ENCODE measurements around the gene TRPV5. TPM values are rescaled to one million over a fixed set of nuclear protein-coding genes. Genes with fewer than 3 reads are reported as not detected.

The TRPV5 gene
- total RNA-seq, 1 donor from 2014 or later, result not detected

- Histone ChIP-seq H3K27ac (ENCODE audit: low read depth, low read length) (no peak overlapping the region), H3K36me3 (ENCODE audit: control insufficient read depth in 3 of 3, insufficient read depth in 3 of 3, low read length in 3 of 3) (no peaks in the 10 kb centered on the region)
These were observed 8.0 kb upstream of the TRPV5 start for GRCh38 chr7:142941541-142941940.

DNA sequence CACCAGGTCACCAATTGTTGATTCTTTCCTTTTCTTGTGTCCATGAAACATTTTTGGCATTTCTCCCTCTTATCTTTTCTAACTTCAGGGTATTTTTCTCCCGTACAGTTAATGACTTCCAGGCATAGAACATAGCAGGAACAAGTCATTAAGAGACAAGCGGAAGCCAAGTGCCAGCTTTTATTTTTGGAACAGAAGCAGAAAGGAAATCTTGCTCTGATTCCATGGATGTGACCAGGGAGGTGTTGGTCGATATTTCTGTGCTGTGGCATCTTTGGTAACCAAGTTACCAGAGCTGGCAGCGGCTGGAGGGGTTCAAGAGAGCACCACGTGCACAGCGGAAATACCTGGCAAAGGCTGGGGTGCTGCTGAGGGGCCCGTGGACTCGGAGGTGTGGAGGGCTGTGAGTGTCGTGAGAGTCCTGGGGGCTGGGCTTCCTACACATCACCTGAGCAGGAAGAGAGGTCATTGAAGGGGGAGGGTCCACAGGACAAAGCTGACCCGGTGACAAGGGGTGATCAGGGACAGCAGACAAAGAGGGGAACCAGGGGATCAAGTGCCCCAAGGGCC is 7.5 kb upstream of the TRPV5 start:
- Histone ChIP-seq H3K36me3 (ENCODE audit: control insufficient read depth in 3 of 3, insufficient read depth in 3 of 3, low read length in 3 of 3) (no peaks in the 10 kb centered on the region), H3K9me3 (ENCODE audit: control insufficient read depth in 3 of 3, low read length in 3 of 3) (peaks cover 0 to 3% (median 0%) of the 10 kb centered on the region in 3 donors), H3K4me3 (ENCODE audit: low read length in 3 of 3) (no peak overlapping the region), H3K27me3 (ENCODE audit: control insufficient read depth in 3 of 3, insufficient read depth in 3 of 3, low read length in 3 of 3) (no peaks in the 10 kb centered on the region), H3K4me1 (ENCODE audit: control insufficient read depth in 3 of 3, insufficient read depth in 3 of 3, low read length in 3 of 3) (no peaks in the 10 kb centered on the region), H3K9ac (ENCODE audit: low read depth in 1 of 3, low read length in 3 of 3) (no peak overlapping the region), H3K27ac (ENCODE audit: low read depth, low read length) (no peak overlapping the region)

More at GRCh38 chr7:142941541-142941940, 8.0 kb upstream of the TRPV5 start:
- H3K9ac ChIP-seq (ENCODE audit: low read depth in 1 of 3, low read length in 3 of 3), result no peak overlapping the region
- H3K4me3 ChIP-seq (ENCODE audit: low read length in 3 of 3), result no peak overlapping the region
- no peaks in the 10 kb centered on the region for H3K27me3 ChIP-seq (ENCODE audit: control insufficient read depth in 3 of 3, insufficient read depth in 3 of 3, low read length in 3 of 3)
- H3K4me1 ChIP-seq (ENCODE audit: control insufficient read depth in 3 of 3, insufficient read depth in 3 of 3, low read length in 3 of 3), result no peaks in the 10 kb centered on the region
- peaks cover 0 to 3% (median 0%) of the 10 kb centered on the region in 3 donors for H3K9me3 ChIP-seq (ENCODE audit: control insufficient read depth in 3 of 3, low read length in 3 of 3)

GRCh38 chr7:142939226-142939910 is 5.8 kb upstream of the TRPV5 start, which contains the start of gene LLCFC1:
LLCFC1 (plus strand) TSS chr7:142939484; CDS start chr7:142939622, 138 bp downstream.
- peaks cover 0 to 3% (median 0%) of the 10 kb centered on the region in 3 donors for H3K9me3 ChIP-seq (ENCODE audit: control insufficient read depth in 3 of 3, low read length in 3 of 3)
- no peak within 1 kb of the TSS for H3K4me3 ChIP-seq (ENCODE audit: low read length in 3 of 3)
- H3K9ac ChIP-seq (ENCODE audit: low read depth in 1 of 3, low read length in 3 of 3), result no peak within 1 kb of the TSS
- no peaks in the 10 kb centered on the region for H3K27me3 ChIP-seq (ENCODE audit: control insufficient read depth in 3 of 3, insufficient read depth in 3 of 3, low read length in 3 of 3)
- H3K36me3 ChIP-seq (ENCODE audit: control insufficient read depth in 3 of 3, insufficient read depth in 3 of 3, low read length in 3 of 3), result no peaks in the 10 kb centered on the region
- H3K4me1 ChIP-seq (ENCODE audit: control insufficient read depth in 3 of 3, insufficient read depth in 3 of 3, low read length in 3 of 3), result no peaks in the 10 kb centered on the region
- no peak within 1 kb of the TSS for H3K27ac ChIP-seq (ENCODE audit: low read depth, low read length)

DNA sequence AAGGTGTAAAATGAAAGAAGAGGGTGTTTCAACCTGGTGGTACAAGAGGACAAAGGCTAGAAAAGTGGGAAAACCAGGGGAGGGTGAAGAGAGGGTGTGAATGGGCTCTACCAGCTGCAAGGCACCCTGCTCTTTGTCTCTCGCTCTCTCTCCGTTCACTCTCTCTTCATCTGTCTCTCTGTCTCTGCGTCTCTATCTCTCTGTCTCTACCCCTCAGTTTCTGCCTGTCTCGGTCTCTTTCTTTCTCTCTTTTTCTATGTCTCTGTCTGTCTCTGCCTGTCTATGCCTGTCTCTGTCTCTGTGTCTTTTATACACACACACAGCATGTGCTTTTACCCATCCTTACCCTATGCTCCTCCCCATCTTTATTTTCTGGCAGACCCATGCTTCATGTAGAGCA is 5.1 kb upstream of the TRPV5 start:
- H3K36me3 ChIP-seq (ENCODE audit: control insufficient read depth in 3 of 3, insufficient read depth in 3 of 3, low read length in 3 of 3), result no peaks in the 10 kb centered on the region
- no peak overlapping the region for H3K9ac ChIP-seq (ENCODE audit: low read depth in 1 of 3, low read length in 3 of 3)
- peaks cover 0 to 5% (median 4%) of the 10 kb centered on the region in 3 donors for H3K27me3 ChIP-seq (ENCODE audit: control insufficient read depth in 3 of 3, insufficient read depth in 3 of 3, low read length in 3 of 3)
- H3K4me3 ChIP-seq (ENCODE audit: low read length in 3 of 3), result no peak overlapping the region
- H3K4me1 ChIP-seq (ENCODE audit: control insufficient read depth in 3 of 3, insufficient read depth in 3 of 3, low read length in 3 of 3), result no peaks in the 10 kb centered on the region
- H3K9me3 ChIP-seq (ENCODE audit: control insufficient read depth in 3 of 3, low read length in 3 of 3), result peaks cover 0 to 3% (median 0%) of the 10 kb centered on the region in 3 donors
- no peak overlapping the region for H3K27ac ChIP-seq (ENCODE audit: low read depth, low read length)

GRCh38 chr7:142935941-142936565 is 2.5 kb upstream of the TRPV5 start:
- Histone ChIP-seq H3K9ac (ENCODE audit: low read depth in 1 of 3, low read length in 3 of 3) (no peak overlapping the region), H3K27me3 (ENCODE audit: control insufficient read depth in 3 of 3, insufficient read depth in 3 of 3, low read length in 3 of 3) (peaks cover 0 to 9% (median 4%) of the 10 kb centered on the region in 3 donors), H3K36me3 (ENCODE audit: control insufficient read depth in 3 of 3, insufficient read depth in 3 of 3, low read length in 3 of 3) (no peaks in the 10 kb centered on the region), H3K9me3 (ENCODE audit: control insufficient read depth in 3 of 3, low read length in 3 of 3) (no peaks in the 10 kb centered on the region), H3K4me1 (ENCODE audit: control insufficient read depth in 3 of 3, insufficient read depth in 3 of 3, low read length in 3 of 3) (no peaks in the 10 kb centered on the region), H3K4me3 (ENCODE audit: low read length in 3 of 3) (no peak overlapping the region), H3K27ac (ENCODE audit: low read depth, low read length) (no peak overlapping the region)

GRCh38 chr7:142934056-142934455 is 510 bp upstream of the TRPV5 start:
- Histone ChIP-seq H3K9ac (ENCODE audit: low read depth in 1 of 3, low read length in 3 of 3) (no peak overlapping the region), H3K27me3 (ENCODE audit: control insufficient read depth in 3 of 3, insufficient read depth in 3 of 3, low read length in 3 of 3) (peaks cover 0 to 9% (median 4%) of the 10 kb centered on the region in 3 donors), H3K36me3 (ENCODE audit: control insufficient read depth in 3 of 3, insufficient read depth in 3 of 3, low read length in 3 of 3) (no peaks in the 10 kb centered on the region), H3K4me3 (ENCODE audit: low read length in 3 of 3) (no peak overlapping the region), H3K4me1 (ENCODE audit: control insufficient read depth in 3 of 3, insufficient read depth in 3 of 3, low read length in 3 of 3) (no peaks in the 10 kb centered on the region), H3K9me3 (ENCODE audit: control insufficient read depth in 3 of 3, low read length in 3 of 3) (no peaks in the 10 kb centered on the region), H3K27ac (ENCODE audit: low read depth, low read length) (no peak overlapping the region)

DNA sequence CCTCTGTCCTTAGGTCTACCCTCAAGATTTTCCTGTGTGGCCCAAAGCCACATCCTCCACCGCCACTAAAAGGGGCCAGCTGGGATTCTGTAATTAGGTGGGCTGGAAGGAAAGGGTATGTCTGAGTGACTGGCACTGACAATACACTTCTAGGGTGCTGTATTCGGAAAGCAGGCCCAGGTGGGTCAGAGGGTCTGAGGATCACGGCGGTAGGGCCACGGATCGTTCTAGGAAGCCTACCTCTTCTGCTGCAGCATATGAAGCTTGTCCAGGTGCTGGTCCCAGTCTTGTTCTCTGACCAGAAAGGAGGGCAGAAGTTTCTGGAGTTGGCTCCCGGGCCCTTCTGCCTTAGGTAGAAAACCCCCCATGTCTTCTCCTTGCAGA is 462 bp downstream of the TRPV5 start:
- no peak overlapping the region for H3K4me3 ChIP-seq (ENCODE audit: low read length in 3 of 3)
- H3K36me3 ChIP-seq (ENCODE audit: control insufficient read depth in 3 of 3, insufficient read depth in 3 of 3, low read length in 3 of 3), result no peaks in the 10 kb centered on the region
- no peak overlapping the region for H3K27ac ChIP-seq (ENCODE audit: low read depth, low read length)
- no peaks in the 10 kb centered on the region for H3K4me1 ChIP-seq (ENCODE audit: control insufficient read depth in 3 of 3, insufficient read depth in 3 of 3, low read length in 3 of 3)
- peaks cover 0 to 9% (median 4%) of the 10 kb centered on the region in 3 donors for H3K27me3 ChIP-seq (ENCODE audit: control insufficient read depth in 3 of 3, insufficient read depth in 3 of 3, low read length in 3 of 3)
- no peaks in the 10 kb centered on the region for H3K9me3 ChIP-seq (ENCODE audit: control insufficient read depth in 3 of 3, low read length in 3 of 3)
- H3K9ac ChIP-seq (ENCODE audit: low read depth in 1 of 3, low read length in 3 of 3), result no peak overlapping the region

DNA sequence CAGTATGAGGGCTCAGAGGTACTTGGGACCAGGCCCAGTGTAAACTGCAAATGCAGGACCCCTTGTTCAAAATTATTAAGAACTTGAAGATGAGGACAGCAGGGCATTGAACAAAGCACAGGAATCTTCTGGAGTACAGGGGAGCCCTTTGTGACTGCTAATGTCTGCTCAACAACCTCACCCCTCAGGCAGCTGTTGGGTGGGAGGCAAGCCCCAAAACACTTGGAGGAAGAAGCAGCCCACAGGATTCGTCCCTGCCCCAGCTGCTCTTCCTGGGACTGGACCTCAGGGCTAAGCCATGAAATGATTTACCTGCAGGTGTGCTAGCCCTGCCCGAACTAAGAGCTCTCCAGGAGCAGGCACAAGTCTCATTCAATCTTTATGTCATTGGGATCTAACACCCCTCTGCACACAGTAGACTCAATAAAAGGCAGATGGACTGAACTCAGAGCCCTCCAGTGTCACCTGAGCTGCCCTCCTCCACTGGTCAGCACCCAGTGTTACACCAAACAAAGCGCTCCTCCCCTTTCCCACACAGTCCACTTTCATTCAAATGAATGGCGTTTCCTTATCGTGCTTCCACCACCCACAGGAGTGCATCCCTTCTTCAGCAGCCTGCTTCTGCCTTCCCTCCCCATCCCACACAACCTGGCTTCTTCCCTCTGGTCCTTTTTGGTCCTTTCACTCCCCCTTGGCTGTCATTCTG is 1.0 kb downstream of the TRPV5 start:
- no peak overlapping the region for H3K4me3 ChIP-seq (ENCODE audit: low read length in 3 of 3)
- H3K27me3 ChIP-seq (ENCODE audit: control insufficient read depth in 3 of 3, insufficient read depth in 3 of 3, low read length in 3 of 3), result peaks cover 0 to 9% (median 7%) of the 10 kb centered on the region in 3 donors
- H3K36me3 ChIP-seq (ENCODE audit: control insufficient read depth in 3 of 3, insufficient read depth in 3 of 3, low read length in 3 of 3), result no peaks in the 10 kb centered on the region
- no peak overlapping the region for H3K27ac ChIP-seq (ENCODE audit: low read depth, low read length)
- no peaks in the 10 kb centered on the region for H3K9me3 ChIP-seq (ENCODE audit: control insufficient read depth in 3 of 3, low read length in 3 of 3)
- H3K9ac ChIP-seq (ENCODE audit: low read depth in 1 of 3, low read length in 3 of 3), result no peak overlapping the region
- H3K4me1 ChIP-seq (ENCODE audit: control insufficient read depth in 3 of 3, insufficient read depth in 3 of 3, low read length in 3 of 3), result no peaks in the 10 kb centered on the region

DNA sequence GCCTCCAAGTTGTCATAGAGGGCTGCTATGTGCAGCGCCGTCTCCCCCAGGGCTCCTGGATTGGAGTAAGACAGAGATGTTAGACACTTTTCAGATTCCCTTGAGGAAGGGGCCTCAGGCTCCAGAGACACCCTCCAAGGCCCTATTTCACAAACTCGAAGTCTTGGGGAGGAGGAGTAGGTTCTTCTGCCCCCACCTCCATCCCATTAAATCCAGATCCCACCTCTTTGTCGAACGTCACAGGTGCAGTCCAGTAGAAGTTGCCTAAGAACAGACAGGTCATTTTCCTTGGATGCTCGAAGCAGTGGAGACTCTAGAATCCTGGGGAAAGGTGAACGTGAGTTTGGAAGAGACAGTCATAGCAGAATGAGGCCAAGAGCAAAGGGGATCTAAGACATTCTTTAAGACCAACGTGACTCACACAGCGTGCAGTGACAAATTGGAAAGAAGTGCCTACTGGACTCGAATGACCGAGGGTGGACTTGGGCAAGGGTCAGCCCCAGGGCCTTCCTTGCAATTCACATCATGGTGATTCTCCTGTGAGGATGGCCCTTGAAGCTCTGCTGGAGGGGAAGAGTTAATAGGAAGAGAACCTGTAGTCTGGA is 3.3 kb downstream of the TRPV5 start:
- Histone ChIP-seq H3K4me3 (ENCODE audit: low read length in 3 of 3) (no peak overlapping the region), H3K36me3 (ENCODE audit: control insufficient read depth in 3 of 3, insufficient read depth in 3 of 3, low read length in 3 of 3) (no peaks in the 10 kb centered on the region), H3K9ac (ENCODE audit: low read depth in 1 of 3, low read length in 3 of 3) (no peak overlapping the region), H3K4me1 (ENCODE audit: control insufficient read depth in 3 of 3, insufficient read depth in 3 of 3, low read length in 3 of 3) (no peaks in the 10 kb centered on the region), H3K27ac (ENCODE audit: low read depth, low read length) (no peak overlapping the region), H3K27me3 (ENCODE audit: control insufficient read depth in 3 of 3, insufficient read depth in 3 of 3, low read length in 3 of 3) (peaks cover 0 to 9% (median 7%) of the 10 kb centered on the region in 3 donors), H3K9me3 (ENCODE audit: control insufficient read depth in 3 of 3, low read length in 3 of 3) (no peaks in the 10 kb centered on the region)
